Suprapubic skin (tissue), 4 donors: Measurements from ENCODE around the gene ZDHHC22. TPM values are rescaled to one million over a fixed set of nuclear protein-coding genes. Genes with fewer than 3 reads are reported as not detected.

Source experiments
- DNase-seq, 2 donors: peaks; one replicate each; pipeline ENCODE4 v3.0.0-alpha.2; 2019; ENCODE audit warnings: low spot score in 2 of 2
- H3K27ac ChIP-seq: fragments of 200-600 bp; sonication (generic); one replicate; pipeline ENCODE4 v1.5.1; 2019
- H3K27me3 ChIP-seq: fragments of 200-600 bp; sonication (generic); one replicate; pipeline ENCODE4 v1.5.1; 2019
- H3K36me3 ChIP-seq: fragments of 200-600 bp; sonication (generic); one replicate; pipeline ENCODE4 v1.5.1; 2019
- H3K4me1 ChIP-seq: fragments of 200-600 bp; sonication (generic); one replicate; pipeline ENCODE4 v1.5.1; 2019
- H3K4me3 ChIP-seq: fragments of 200-600 bp; sonication (generic); one replicate; pipeline ENCODE4 v1.5.1; 2019; ENCODE audit warnings: mild to moderate bottlenecking
- H3K9me3 ChIP-seq: fragments of 200-600 bp; sonication (generic); one replicate; pipeline ENCODE4 v1.5.1; 2019
- EP300 ChIP-seq: sonication (generic); formaldehyde crosslinking; IDR thresholded peaks from one replicate; pipeline ENCODE4 v1.6.1; 2017; ENCODE audit warnings: antibody characterized with exemption
- POLR2A ChIP-seq, 2 donors: fragments of 450-650 bp; IDR thresholded peaks; one replicate each; pipeline ENCODE4 v1.6.1; 2017; ENCODE audit warnings: antibody characterized with exemption in 2 of 2, mild to moderate bottlenecking in 2 of 2, moderate library complexity in 2 of 2
- POLR2AphosphoS5 ChIP-seq, 3 donors: sonication (generic); formaldehyde crosslinking; IDR thresholded peaks; one replicate each; pipeline ENCODE4 v1.6.1; 2017; ENCODE audit warnings: antibody characterized with exemption in 3 of 3
- WGBS: methylation state at CpG from one replicate; pipeline ENCODE4 v1.1.5; 2018; 5-methylcytosine and 5-hydroxymethylcytosine counted together
- total RNA-seq, 4 donors: library from RNA; depleted of rRNA; stranded (reverse); fragments of >200 nt; gene quantifications; one replicate each; pipeline ENCODE4 v1.1.0, GENCODE V29; 2016
- TF ChIP-seq, protein P1 (sequence below), 2 donors: fragments of 200-600 bp in 1 of 2; fragments of 450-650 bp in 1 of 2; sonication (generic) in 1 of 2; IDR thresholded peaks; one replicate each; pipeline ENCODE4 v1.5.1; 2016 to 2019; ENCODE audit warnings: antibody characterized with exemption in 2 of 2, mild to moderate bottlenecking in 1 of 2, moderate library complexity in 1 of 2

Gene ZDHHC22
- total RNA-seq, 4 donors from 2014 or later = not detected

DNA sequence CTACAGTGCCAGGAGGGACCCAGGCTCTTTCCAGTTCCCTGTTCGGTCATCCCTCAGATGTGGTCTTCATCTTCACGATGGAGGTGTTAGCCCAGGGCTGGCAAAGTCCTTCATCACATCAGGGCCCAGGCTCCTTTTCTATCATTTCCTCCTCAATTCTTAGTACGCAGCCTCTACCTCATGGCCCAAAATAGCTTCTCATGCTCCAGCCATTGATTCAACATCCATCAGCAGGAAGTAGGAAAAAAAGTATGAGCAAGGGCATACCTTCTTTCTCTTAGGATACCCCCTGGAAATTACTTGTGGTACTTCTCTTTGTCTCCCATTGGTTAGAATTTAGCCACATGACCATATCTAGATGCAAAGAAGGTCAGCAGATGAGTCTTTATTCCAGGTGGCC lies 12.2 kb upstream of the ZDHHC22 start:
- Histone ChIP-seq H3K27me3 (peaks cover 32% of the 10 kb centered on the region), H3K36me3 (no peaks in the 10 kb centered on the region), H3K27ac (no peak overlapping the region), H3K9me3 (no peaks in the 10 kb centered on the region), H3K4me1 (peaks cover 11% of the 10 kb centered on the region), H3K4me3 (no peak overlapping the region)
- no peak for TF ChIP-seq POLR2A (IDR thresholded peaks at IDR 0.05)
- TF ChIP-seq, protein P1, sequence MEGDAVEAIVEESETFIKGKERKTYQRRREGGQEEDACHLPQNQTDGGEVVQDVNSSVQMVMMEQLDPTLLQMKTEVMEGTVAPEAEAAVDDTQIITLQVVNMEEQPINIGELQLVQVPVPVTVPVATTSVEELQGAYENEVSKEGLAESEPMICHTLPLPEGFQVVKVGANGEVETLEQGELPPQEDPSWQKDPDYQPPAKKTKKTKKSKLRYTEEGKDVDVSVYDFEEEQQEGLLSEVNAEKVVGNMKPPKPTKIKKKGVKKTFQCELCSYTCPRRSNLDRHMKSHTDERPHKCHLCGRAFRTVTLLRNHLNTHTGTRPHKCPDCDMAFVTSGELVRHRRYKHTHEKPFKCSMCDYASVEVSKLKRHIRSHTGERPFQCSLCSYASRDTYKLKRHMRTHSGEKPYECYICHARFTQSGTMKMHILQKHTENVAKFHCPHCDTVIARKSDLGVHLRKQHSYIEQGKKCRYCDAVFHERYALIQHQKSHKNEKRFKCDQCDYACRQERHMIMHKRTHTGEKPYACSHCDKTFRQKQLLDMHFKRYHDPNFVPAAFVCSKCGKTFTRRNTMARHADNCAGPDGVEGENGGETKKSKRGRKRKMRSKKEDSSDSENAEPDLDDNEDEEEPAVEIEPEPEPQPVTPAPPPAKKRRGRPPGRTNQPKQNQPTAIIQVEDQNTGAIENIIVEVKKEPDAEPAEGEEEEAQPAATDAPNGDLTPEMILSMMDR (IDR thresholded peaks at IDR 0.05) = no peak
- TF ChIP-seq POLR2AphosphoS5 (IDR thresholded peaks at IDR 0.05) = no peak
- TF ChIP-seq EP300 = no peak
- no peak for DNase-seq
- WGBS = 95% methylated on average over 3 of the region's 3 CpGs

DNA sequence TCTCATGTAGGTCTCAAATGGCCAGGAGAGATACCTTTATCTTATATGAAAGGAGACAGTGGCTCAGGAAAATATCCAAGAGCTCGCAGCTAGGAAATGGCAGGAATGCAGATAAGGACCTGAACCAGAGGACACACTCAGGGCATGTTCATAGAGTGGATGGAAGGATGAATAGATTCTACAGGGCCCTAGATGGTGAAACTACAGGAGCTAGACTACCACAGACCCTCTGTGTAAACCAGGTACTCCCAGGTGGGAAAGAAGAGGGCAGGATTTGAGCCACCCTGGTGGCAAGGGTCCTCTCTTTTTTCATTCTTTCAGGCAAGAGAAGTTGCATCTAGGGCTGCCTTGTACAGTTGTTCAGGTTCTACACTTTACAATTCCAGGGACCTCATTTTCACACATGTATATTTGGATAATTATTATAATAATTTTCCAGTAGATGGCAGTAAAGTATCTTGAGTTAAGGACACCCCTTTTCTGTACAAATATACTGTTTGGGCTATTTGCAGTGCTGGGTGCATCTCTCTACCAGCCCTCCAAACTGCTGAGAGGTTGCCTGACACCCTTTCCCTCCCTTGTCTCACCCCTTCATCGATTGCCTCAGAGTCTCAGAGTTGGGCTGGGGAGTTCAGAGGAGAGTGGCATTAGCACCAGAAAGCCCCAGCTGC lies 10.5 kb upstream of the ZDHHC22 start:
- H3K27me3 ChIP-seq = peaks cover 29% of the 10 kb centered on the region
- 37% methylated on average over 2 of the region's 2 CpGs for WGBS
- H3K36me3 ChIP-seq = no peaks in the 10 kb centered on the region
- DNase-seq = peak in 1 of 2 donors; percentile 18
- TF ChIP-seq, protein P1 (IDR thresholded peaks at IDR 0.05) = no peak
- TF ChIP-seq POLR2AphosphoS5 (IDR thresholded peaks at IDR 0.05) = no peak
- no peak for TF ChIP-seq POLR2A (IDR thresholded peaks at IDR 0.05)
- no peak for TF ChIP-seq EP300
- H3K27ac ChIP-seq = no peak overlapping the region
- no peak overlapping the region for H3K4me3 ChIP-seq
- H3K9me3 ChIP-seq = no peaks in the 10 kb centered on the region
- H3K4me1 ChIP-seq = no peaks in the 10 kb centered on the region

DNA sequence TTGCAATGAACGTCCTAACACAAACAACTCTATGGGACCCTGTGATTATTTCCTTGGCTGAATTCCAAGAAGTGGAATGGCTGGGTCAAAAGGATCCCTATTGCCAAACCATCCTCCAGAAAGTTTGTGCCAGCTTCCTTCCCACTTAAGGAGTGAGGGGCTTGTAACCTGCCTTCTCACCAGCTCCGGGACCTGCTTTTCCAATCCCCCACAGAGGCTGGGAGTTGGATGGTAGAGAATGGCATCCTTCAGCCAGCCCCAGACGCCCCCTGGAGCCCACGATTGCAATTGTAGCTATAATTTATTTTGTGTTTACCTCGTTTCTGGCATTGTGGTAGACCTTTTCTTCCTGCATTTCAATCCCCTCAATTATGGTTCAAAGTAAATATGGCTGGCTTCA lies 9.7 kb upstream of the ZDHHC22 start:
- peaks cover 37% of the 10 kb centered on the region for H3K27me3 ChIP-seq
- TF ChIP-seq POLR2AphosphoS5 (IDR thresholded peaks at IDR 0.05) (no peak), EP300 (no peak)
- TF ChIP-seq, protein P1 (IDR thresholded peaks at IDR 0.05) = peak in 1 of 2 donors; percentile 11

DNA sequence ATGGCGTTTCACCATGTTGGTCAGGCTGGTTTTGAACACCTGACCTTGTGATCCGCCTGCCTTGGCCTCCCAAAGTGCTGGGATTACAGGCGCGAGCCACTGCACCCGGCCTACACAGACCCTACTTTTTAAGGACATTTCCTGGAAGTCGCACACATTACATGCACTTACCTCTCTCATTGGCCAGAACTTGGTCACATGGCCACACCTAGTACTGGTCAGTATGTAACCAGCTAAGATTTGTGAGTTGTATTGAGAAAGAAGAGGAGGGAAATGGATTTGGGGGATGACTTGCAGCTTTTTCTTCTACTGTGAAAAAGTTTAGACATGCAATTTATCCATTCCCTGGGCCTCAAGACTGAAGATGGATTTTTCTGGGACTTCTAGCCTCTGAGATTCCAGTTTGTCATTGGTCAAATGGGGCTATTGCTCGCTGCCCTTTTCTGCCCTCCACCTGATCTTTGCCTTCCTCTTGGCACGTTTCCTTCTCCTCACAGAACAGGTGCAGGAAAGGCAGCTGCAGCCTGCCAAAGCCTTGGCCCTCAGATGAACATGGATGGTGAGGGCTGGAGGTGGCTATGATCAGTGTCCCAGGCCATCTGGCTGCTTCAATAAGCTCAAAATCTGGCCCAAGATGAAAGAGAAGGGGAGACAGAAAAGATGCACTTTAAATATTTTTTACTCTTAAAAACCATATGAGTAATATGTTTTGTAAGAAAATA lies 7.1 kb upstream of the ZDHHC22 start:
- DNase-seq = peak in 1 of 2 donors; percentile 21
- no peaks in the 10 kb centered on the region for H3K36me3 ChIP-seq
- TF ChIP-seq EP300 (no peak), POLR2AphosphoS5 (IDR thresholded peaks at IDR 0.05) (no peak), POLR2A (IDR thresholded peaks at IDR 0.05) (no peak)
- TF ChIP-seq, protein P1 (IDR thresholded peaks at IDR 0.05) = no peak
- WGBS = 73% methylated on average over 8 of the region's 8 CpGs
- no peak overlapping the region for H3K4me3 ChIP-seq
- H3K9me3 ChIP-seq = no peaks in the 10 kb centered on the region
- no peak overlapping the region for H3K27ac ChIP-seq
- peaks cover 49% of the 10 kb centered on the region for H3K27me3 ChIP-seq
- no peaks in the 10 kb centered on the region for H3K4me1 ChIP-seq

More for the DNA sequence above, 9.7 kb upstream of the ZDHHC22 start:
- peak in 1 of 2 donors; percentile 35 for DNase-seq
- WGBS = 8% methylated on average over 5 of the region's 5 CpGs
- Histone ChIP-seq H3K9me3 (no peaks in the 10 kb centered on the region), H3K27ac (no peak overlapping the region), H3K4me1 (no peaks in the 10 kb centered on the region), H3K36me3 (no peaks in the 10 kb centered on the region), H3K4me3 (no peak overlapping the region)

DNA sequence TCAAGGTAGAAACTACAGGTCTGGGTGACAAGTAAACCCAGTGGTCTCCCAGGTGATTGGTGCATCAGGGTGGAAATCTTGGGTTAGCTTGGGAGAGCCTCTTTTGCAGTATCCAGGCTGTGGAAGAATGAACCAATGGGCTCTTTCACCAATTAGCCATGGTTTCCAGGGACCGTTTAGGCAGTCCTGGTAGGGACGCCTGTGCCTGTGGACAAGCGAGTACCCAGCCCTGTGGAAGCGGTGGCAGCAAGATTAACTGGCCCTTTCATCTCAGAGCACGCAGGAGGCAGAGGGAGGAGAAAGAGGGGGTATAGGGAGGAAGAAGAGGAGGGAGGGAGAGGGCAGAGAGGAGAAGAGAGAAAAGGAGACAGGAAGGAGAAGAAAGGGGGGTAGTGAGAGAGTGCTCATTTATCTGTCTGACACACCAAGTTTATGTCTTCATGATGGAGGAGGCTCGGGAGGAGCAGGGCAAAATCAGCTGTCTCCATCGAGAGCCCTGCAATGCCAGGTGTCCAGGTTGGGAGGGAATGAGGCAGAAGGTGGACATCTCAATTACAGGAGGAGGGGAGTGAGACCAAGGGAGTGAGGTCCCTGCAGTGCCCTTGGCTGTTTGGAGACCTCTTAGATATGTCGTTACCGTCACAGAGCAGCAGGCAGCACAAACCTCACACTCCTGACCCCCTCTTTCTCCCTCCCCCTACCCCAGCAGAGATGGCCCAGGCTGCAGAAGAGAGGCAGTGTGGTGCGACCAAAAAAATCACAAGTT lies 4.6 kb upstream of the ZDHHC22 start:
- Histone ChIP-seq H3K36me3 (no peaks in the 10 kb centered on the region), H3K27me3 (peaks cover 62% of the 10 kb centered on the region), H3K9me3 (no peaks in the 10 kb centered on the region), H3K4me3 (no peak overlapping the region), H3K4me1 (peaks cover 7% of the 10 kb centered on the region), H3K27ac (no peak overlapping the region)
- DNase-seq = peak in 1 of 2 donors; percentile 35
- 18% methylated on average over 10 of the region's 10 CpGs for WGBS
- TF ChIP-seq POLR2AphosphoS5 (IDR thresholded peaks at IDR 0.05) (no peak), POLR2A (IDR thresholded peaks at IDR 0.05) (no peak), EP300 (no peak)
- TF ChIP-seq, protein P1 (IDR thresholded peaks at IDR 0.05) = no peak
